GM18868 (cell line): ENCODE results near the gene HIPK2.

Source experiments
- ATAC-seq: cut with Tn5 transposase; IDR thresholded peaks from one replicate; pipeline ENCODE4 v1.9.1; 2021; ENCODE audit warnings: mild to moderate bottlenecking, moderate library complexity; ENCODE audit not compliant: unreplicated experiment

Gene HIPK2

GRCh38 chr7:139601176-139601575 is 176.6 kb downstream of the HIPK2 start:
- no peak for ATAC-seq

GRCh38 chr7:139600306-139600705 is 177.5 kb downstream of the HIPK2 start:
- ATAC-seq, result no peak

GRCh38 chr7:139598642-139599041 is 179.2 kb downstream of the HIPK2 start:
- ATAC-seq, result no peak

DNA sequence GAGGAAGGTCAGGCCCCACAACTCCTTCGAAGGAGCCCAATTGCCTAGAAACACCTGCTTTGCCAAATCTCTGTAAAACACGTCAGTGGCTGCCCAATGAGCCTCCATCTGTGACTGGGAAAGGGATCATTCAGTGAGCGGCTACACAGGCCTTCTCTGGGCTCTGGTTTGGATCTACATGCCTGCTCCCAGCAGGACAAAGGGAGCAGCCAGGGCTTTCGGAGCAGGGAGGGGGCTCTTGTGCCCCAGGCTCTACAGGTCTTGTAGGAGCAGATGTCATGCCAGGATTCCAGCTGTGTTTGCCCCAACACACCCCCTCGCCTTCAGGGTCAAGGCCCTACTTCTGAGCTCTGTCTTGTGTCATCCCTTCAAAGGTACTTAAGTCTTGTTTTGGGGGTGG is 180.8 kb downstream of the HIPK2 start:
- no peak for ATAC-seq

DNA sequence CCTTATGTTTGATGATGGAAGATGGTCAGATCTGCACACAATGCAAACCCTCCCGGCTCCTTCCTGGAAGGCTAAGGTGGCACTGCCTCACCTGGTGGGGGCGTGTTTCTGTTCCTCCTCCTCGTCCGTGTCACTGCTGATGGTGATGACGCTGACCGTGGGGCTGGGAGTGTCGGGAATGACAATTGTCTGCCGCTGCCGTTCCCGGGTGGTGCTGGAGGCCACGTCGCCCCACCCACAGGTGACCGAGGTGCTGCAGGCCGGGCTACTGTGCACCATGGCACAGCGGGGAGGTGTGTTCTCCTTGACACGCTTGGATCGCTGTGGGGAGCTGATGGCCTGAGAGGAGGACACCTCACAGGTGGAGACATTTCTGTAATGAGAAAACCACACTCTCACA is 181.2 kb downstream of the HIPK2 start:
- no peak for ATAC-seq

- no peak for ATAC-seq
Measured at GRCh38 chr7:139595806-139596205, 182.0 kb downstream of the HIPK2 start.

GRCh38 chr7:139594911-139595476 is 182.8 kb downstream of the HIPK2 start:
- no peak for ATAC-seq

DNA sequence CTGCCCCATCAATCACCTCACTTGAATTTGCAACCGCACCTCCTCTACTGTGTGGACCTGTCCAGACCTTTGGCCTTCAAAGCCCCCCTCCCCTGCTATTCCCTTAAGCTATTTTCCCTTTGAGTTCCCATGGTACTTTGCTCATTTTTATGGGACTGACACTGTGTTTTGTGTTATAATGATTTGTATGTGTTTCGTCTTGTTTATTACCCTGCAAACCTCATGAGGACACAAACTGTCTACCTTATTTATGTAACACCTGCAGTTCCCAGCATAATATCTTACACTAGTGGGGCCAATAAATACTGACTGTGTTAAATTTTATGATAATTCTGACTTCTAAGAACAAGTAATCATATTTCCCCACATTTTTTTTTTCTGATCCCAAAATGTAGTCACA is 183.7 kb downstream of the HIPK2 start:
- no peak for ATAC-seq

DNA sequence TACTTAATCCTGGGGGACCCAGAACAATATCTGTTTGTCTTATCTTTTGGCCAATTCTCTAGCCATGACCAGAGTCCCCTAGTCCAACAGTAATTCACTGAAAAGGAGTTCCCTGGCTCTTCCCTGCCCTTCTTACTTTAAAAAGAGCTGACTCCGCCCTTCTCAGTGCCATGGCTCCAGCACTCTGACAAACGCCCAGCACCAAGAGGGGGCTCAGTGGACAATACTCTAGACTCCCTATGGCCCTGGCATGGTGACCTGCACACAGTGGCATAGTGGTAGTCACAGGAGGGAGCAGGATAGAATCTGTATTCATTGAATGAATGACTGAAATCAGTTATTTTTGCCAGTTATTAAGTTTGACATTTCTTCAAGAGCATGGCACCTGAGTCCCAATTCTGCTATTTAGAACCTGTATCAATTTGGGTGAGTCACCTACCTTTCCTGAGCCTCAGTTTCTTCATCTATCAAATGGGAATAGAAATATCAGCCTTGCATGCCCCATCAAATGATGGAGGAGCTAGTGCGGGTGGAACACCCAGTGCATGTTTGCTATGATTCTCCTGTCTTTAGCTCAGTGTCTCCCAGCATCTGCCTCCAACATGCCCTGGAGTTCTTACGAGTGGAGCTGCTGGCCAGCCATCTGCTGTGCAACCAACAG is 184.9 kb downstream of the HIPK2 start:
- no peak for ATAC-seq

DNA sequence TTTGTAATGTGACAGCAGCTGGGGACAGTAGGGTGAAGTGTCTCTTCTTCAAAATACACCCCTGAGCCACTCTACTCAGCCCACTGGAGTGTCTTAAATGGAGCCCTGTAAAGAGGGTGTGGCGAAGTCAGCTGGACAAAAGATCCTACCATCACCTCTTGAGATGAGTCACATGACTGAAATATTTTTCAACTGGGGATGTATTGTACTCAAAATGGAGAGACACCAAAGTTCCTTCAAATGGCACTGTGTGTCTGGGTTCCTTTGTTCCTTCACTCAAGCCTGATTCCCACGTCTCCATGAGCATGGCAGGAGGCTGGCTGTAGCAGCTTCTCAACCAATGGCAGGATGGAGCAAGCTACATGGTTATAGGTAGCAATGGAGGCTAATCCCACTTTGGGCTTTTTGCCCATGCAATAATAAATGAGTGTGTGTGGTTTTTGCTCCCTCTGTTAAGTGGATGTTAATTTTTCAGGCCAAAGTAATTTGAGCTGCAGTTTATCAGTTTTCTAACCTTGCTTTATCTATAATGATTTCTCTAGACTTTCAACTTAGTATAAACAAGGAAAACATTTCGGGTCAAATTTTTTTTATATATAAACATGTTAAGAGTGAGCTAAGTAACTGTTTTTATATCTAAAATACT is 186.1 kb downstream of the HIPK2 start:
- ATAC-seq, result no peak

DNA sequence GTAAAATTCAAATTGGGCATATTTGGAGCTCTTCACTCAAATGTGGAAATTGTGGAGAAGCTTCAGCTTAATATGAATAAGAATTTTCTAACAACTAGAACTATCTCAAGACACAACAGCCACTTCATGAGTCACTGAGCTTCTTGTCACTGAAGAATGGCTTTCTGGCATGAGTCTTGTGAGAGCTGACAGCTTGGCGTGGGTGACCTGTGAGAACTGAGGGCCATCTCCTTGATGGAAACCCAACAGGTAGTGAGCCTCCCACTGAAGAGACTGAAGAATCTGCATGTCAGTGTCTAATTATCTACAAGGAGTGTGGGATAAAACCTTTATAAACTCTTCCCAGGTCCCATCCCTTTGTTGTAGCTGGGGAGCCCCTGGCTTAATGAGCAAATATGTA is 188.3 kb downstream of the HIPK2 start:
- ATAC-seq, result no peak

DNA sequence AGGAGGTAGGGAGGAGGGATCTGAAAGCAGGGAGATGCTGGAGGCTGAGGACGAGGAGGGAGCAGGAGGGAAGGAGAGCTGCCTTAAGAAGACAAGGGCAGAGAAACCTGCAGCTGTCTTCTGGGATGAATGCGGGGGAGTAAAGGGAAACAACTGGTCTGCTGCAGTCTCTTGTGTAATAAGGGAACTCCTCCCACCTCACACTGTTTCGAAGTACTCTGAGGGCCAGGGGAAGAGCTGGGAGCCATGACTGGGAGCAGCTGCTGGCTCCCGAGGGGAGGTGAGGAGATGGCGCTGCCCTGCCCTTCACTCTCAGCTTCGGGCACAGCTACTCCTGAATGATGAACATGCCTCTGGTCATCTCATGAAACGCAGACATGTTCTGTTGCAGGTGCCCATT is 189.2 kb downstream of the HIPK2 start:
- no peak for ATAC-seq

DNA sequence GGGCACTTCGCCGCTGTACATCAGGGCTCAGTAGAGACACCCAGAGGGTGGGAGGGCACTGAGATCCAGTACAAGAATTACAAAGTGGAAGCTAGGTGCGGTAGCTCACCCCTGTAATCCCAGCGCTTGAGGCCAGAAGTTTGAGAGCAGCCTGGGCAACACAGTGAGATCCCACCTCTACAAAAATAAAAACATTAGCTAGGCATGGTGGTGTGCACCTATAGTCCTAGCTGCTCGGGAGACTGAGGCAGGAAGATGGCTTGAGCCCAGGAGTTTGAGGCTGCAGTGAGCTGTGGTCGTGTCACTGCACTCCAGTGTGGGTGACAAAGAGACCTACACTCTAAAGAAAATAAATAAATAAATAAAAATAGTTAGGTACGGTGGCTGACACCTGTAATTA is 190.3 kb downstream of the HIPK2 start:
- no peak for ATAC-seq

DNA sequence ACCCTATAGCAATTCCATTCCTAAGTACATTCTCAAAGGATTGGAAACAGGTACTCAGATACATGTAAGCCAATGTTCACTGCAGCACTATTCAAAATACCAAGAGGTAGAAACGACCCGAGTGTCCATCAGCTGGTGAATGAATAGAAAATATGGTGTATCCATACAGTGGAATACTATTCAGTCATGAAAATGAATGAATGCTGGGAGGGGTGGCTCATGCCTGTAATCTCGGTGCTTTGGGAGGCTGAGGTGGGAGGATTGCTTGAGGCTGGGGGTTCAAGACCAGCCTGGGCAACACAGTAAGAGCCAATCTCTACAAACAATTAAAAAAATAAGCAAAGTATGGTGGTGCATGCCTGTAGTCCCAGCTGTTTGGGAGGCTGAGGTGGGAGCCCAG is 191.5 kb downstream of the HIPK2 start:
- ATAC-seq, result no peak

- ATAC-seq, result no peak
Measured at GRCh38 chr7:139585042-139585441, 192.8 kb downstream of the HIPK2 start.

- no peak for ATAC-seq
Measured at GRCh38 chr7:139583826-139584553, 193.8 kb downstream of the HIPK2 start.

DNA sequence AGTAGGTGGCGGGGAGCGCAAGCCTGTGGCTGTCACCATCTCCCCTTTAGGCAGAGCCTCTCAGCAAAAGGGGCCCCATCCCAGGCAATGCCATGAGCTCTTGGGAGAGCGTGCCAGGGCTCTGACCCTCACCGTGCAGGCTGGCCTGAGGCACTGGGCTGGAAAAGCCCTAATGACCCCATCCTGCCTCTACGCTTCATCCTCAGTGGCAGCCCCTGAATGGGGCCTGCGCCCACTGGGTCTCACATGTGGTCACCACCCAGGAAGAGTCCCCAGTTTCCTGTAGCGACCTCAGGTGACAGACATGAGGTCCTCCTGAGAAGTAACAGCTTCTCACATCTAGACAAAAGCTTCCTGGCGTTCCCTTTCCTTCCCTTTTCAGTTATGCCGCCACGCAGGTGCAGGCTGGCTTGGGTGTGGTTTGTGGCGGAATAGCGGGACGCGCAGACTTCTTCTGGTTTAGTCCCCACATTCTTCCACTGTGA is 195.1 kb downstream of the HIPK2 start:
- no peak for ATAC-seq

DNA sequence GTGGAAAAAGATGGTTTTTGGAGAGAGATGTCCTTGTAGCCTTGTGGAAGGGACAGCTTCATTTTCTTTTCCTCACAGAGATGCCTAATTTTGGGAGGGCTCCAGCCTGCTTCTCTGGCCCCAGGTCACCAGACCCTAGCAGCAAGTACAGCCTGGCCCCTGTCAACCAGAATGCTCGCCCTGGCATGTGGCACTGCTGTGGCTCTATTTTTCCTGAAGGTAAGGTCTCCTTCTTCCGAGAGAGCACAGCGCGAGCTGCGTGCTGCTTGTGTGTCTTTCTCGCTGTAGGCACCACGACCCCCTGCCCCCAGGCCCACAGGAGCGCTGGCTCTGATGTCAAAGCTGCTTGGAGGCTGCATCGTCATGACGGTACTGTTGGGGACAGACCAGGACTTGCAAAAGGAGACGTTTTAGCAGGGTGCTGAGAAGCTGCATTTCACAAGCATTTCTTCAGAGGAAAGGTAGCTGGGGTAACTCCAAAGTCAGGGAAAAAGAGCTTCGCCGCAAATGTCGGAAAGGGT is 195.6 kb downstream of the HIPK2 start:
- ATAC-seq, result no peak

DNA sequence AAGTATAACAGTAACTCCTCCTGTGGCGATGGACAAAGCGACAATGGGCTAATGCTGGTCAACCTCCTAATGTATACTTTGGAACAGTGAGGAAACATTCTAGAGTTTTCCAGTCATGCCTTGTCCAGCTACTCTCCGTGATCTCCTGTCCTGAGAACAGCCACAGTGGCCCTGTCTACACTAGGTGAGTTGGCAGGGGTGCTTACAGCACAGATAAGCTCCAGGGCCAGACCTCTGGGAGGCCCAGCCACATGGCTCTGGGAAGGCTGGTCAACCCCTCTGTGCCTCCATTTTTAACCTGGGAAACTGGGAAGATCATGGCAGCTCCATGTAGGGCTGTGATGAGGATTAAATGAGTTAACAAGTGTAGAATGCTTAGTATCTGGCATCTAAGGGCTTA is 197.4 kb downstream of the HIPK2 start:
- ATAC-seq, result no peak

DNA sequence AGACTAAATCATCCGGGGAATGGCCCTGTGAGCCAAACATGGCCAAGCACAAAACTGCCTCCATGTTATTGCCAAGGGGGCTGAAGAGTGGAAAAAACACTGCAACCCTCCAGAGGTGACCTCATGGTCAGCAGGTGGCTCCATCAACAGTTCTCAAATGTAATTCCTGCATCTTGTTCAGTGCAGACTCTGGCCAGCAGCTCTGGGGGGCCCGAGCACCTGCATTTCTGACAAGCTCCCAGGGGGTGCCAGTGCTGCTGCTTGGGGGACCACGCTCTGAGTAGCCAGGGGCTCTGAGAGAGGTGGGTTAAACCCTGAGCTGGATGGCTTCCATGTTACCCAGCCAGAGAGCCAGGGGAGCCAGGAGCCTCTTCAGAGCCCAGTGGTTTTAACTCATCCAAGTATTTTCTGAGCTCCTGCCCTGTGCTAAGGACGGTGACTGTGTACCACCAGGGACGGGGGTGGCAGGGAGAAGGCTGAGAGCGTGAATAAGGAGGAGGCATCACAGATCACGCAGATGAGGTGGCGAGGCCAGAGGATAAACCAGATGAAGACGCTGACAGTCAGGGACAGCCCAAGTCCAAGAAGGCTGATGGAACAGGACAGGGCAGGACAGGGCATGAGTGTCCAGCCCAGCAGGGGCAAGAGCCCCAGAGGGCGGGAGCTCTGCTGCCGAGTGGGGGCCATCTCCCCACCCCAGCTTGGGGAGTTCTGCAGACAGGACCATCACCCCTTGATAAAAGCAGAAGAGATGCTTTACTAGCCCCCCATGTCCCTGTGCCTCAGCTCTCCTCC is 201.4 kb downstream of the HIPK2 start:
- ATAC-seq, result no peak

GRCh38 chr7:139575338-139575680 is 202.5 kb downstream of the HIPK2 start:
- ATAC-seq, result no peak
